ENCODE measurements around the gene RAB11FIP5. TPM values are rescaled to one million over a fixed set of nuclear protein-coding genes. Genes with fewer than 3 reads are reported as not detected.

The RAB11FIP5 gene
- total RNA-seq, 1 donor from 2014 or later, result 10.7 TPM

DNA sequence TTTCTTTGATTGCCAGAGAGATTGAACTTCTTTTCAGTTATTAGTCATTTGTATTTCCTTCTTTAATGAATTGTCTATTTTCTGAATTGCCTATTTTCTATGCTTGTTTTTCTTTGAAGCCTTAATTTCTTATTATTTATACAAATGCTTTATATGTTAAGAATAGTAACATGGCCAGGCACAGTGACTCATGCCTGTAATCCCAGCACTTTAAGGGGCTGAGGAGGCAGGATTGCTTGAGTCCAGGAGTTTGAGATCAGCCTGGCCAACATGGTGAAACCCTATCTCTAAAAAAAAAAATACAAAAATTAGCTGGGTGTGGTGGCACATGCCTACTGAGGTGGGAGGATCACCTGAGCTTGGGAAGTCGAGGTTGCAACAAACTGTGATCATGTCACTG, 4.7 kb upstream of the RAB11FIP5 start:
- Mint-ChIP-seq H3K4me1 (ENCODE audit: low read depth) (no peaks in the 10 kb centered on the region), H3K36me3 (ENCODE audit: low read depth) (no peaks in the 10 kb centered on the region), H3K27ac (no peak overlapping the region), H3K27me3 (ENCODE audit: low read depth) (peaks cover 26% of the 10 kb centered on the region), H3K4me3 (ENCODE audit: low read depth) (no peak overlapping the region), H3K9me3 (no peaks in the 10 kb centered on the region)
- intact Hi-C loops (cut with micrococcal nuclease), result no loop called here
- DNase-seq (ENCODE audit: low spot score), result no peak

GRCh38 chr2:73116182-73116960, 3.6 kb upstream of the RAB11FIP5 start:
- Mint-ChIP-seq H3K27ac (no peak overlapping the region), H3K4me3 (ENCODE audit: low read depth) (no peak overlapping the region), H3K4me1 (ENCODE audit: low read depth) (peaks cover 8% of the 10 kb centered on the region), H3K27me3 (ENCODE audit: low read depth) (peaks cover 27% of the 10 kb centered on the region), H3K9me3 (no peaks in the 10 kb centered on the region), H3K36me3 (ENCODE audit: low read depth) (no peaks in the 10 kb centered on the region)
- intact Hi-C loops (cut with micrococcal nuclease), result no loop called here
- DNase-seq (ENCODE audit: low spot score), result no peak

- intact Hi-C loops (cut with micrococcal nuclease), result no loop called here
- H3K27ac Mint-ChIP-seq, result no peak overlapping the region
- no peak for DNase-seq (ENCODE audit: low spot score)
Observed at GRCh38 chr2:73114273-73114867, 1.6 kb upstream of the RAB11FIP5 start.

GRCh38 chr2:73112026-73112912, 479 bp downstream of the RAB11FIP5 start:
- H3K27me3 Mint-ChIP-seq (ENCODE audit: low read depth), result peaks cover 20% of the 10 kb centered on the region
- DNase-seq (ENCODE audit: low spot score), result peak; percentile 18
- intact Hi-C loops (cut with micrococcal nuclease), result loop anchor here (2.0 kb wide), 1 partner anchor 41 kb away; the partner anchor contains the start of gene SFXN5
- H3K36me3 Mint-ChIP-seq (ENCODE audit: low read depth), result no peaks in the 10 kb centered on the region
- H3K9me3 Mint-ChIP-seq, result no peaks in the 10 kb centered on the region
- peaks cover 22% of the 10 kb centered on the region for H3K4me1 Mint-ChIP-seq (ENCODE audit: low read depth)
- H3K27ac Mint-ChIP-seq, result peak overlapping the region; percentile 46
- peak overlapping the region; percentile 83 for H3K4me3 Mint-ChIP-seq (ENCODE audit: low read depth)

More at GRCh38 chr2:73114273-73114867, 1.6 kb upstream of the RAB11FIP5 start:
- Mint-ChIP-seq H3K36me3 (ENCODE audit: low read depth) (no peaks in the 10 kb centered on the region), H3K4me3 (ENCODE audit: low read depth) (peak overlapping the region; percentile 56), H3K9me3 (no peaks in the 10 kb centered on the region), H3K4me1 (ENCODE audit: low read depth) (peaks cover 19% of the 10 kb centered on the region), H3K27me3 (ENCODE audit: low read depth) (peaks cover 23% of the 10 kb centered on the region)

DNA sequence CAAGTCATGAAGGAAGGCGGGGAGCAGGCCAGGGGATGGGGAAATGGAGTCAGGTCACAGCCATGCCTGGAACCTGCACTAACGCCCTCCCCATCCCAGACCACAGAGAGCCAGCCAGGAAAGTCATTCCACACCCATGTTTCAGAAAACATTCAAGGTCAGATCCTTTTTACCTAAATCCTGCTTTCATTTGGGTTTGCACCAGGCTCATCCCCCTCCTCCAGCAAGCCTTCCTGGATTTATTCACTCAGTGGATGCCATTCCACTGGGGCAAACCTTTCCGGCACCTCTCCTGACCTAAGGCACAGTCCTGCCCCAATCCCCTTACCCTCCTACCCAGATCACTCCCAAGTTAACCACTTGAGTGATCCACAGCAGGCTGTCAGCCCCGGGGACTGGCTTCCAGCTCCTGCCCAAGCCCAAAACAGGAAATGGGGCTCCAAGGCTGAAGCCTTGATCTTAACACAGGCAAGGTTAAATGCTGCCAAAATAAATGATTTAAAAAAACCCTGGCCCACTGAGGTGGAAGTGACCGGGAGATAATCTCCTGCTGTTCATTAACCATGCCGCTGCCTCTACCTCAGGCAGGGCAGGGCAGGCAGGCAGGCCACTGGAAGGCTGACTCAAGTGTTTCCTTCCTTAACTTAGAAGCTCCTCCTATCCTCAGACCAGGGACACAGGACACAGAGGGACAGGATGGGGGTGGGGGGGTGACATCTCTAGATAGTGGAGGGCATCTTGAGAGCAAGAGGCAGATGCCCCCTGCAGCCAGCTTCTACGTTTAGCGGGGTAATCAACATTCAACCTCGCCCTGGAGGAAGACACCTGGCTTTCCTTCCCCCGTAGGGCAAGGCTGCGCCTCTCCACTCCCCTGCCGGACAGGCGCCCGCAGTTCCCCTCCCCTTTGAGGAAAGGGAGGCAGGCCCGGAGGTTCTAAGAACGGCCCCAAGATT, 1.4 kb downstream of the RAB11FIP5 start:
- Mint-ChIP-seq H3K4me3 (ENCODE audit: low read depth) (peak overlapping the region; percentile 83), H3K27ac (peak overlapping the region; percentile 46), H3K9me3 (no peaks in the 10 kb centered on the region), H3K27me3 (ENCODE audit: low read depth) (peaks cover 16% of the 10 kb centered on the region), H3K36me3 (ENCODE audit: low read depth) (no peaks in the 10 kb centered on the region), H3K4me1 (ENCODE audit: low read depth) (peaks cover 28% of the 10 kb centered on the region)
- no peak for DNase-seq (ENCODE audit: low spot score)
- intact Hi-C loops (cut with micrococcal nuclease), result loop anchor here (2.0 kb wide), 1 partner anchor 41 kb away; the partner anchor contains the start of gene SFXN5

DNA sequence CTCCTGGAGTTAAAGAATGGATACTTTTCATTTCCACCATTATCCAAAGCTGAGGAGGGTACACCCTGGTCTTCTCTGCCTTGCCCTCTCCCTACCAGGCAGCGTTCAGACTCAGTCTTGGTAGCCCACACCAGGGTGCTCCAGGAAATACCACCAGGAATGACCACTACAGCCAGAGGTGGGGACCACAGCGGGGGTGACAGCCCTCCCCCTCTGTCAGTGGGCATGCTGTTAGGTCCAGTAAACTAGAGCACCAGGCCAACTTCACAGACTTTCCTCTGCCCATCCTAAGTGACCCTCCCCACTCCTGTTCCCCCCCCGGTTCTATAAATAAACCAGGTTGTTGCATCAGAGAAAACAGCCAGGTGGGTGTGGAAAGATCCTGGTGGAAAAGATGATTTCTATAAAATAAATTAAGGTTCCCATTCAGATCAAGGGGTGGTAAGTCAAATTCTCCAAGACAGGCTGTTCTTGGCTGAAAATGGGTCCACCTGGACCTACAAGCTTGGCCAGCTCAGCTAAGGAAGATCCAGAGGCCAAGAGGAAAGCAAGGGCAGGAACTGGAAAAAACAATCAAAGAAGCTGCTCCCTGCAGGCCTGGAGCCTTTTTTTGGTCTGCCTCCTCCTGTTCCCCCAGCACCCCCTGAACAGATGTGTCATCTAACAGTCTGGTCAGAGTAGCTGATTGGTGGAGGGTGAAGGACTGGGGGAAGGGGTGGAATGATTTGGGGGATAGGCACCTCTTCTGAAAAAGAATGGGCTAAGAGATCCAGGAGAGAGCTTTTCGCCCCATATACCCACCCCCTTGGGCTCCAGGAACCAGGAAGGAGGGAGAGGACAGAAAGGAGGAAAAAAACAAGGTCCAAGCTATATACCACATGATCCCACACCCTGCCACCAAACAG, 2.3 kb downstream of the RAB11FIP5 start:
- no peaks in the 10 kb centered on the region for H3K9me3 Mint-ChIP-seq

GRCh38 chr2:73109431-73110167, 3.1 kb downstream of the RAB11FIP5 start:
- Mint-ChIP-seq H3K27ac (no peak overlapping the region), H3K27me3 (ENCODE audit: low read depth) (peaks cover 11% of the 10 kb centered on the region), H3K36me3 (ENCODE audit: low read depth) (no peaks in the 10 kb centered on the region), H3K9me3 (no peaks in the 10 kb centered on the region), H3K4me3 (ENCODE audit: low read depth) (no peak overlapping the region), H3K4me1 (ENCODE audit: low read depth) (peaks cover 28% of the 10 kb centered on the region)
- intact Hi-C loops (cut with micrococcal nuclease), result no loop called here
- DNase-seq (ENCODE audit: low spot score), result no peak

More for the DNA sequence above, 2.3 kb downstream of the RAB11FIP5 start:
- DNase-seq (ENCODE audit: low spot score), result no peak
- H3K27me3 Mint-ChIP-seq (ENCODE audit: low read depth), result peaks cover 13% of the 10 kb centered on the region
- intact Hi-C loops (cut with micrococcal nuclease), result no loop called here
- no peaks in the 10 kb centered on the region for H3K36me3 Mint-ChIP-seq (ENCODE audit: low read depth)
- peaks cover 28% of the 10 kb centered on the region for H3K4me1 Mint-ChIP-seq (ENCODE audit: low read depth)
- H3K4me3 Mint-ChIP-seq (ENCODE audit: low read depth), result peak overlapping the region; percentile 83
- no peak overlapping the region for H3K27ac Mint-ChIP-seq

GRCh38 chr2:73107211-73107926, 5.4 kb downstream of the RAB11FIP5 start:
- Mint-ChIP-seq H3K27ac (no peak overlapping the region), H3K36me3 (ENCODE audit: low read depth) (no peaks in the 10 kb centered on the region), H3K9me3 (no peaks in the 10 kb centered on the region), H3K4me1 (ENCODE audit: low read depth) (peaks cover 40% of the 10 kb centered on the region), H3K27me3 (ENCODE audit: low read depth) (peaks cover 7% of the 10 kb centered on the region), H3K4me3 (ENCODE audit: low read depth) (no peak overlapping the region)
- intact Hi-C loops (cut with micrococcal nuclease), result no loop called here
- no peak for DNase-seq (ENCODE audit: low spot score)

- DNase-seq (ENCODE audit: low spot score), result no peak
- Mint-ChIP-seq H3K4me3 (ENCODE audit: low read depth) (no peak overlapping the region), H3K9me3 (no peaks in the 10 kb centered on the region), H3K27ac (no peak overlapping the region), H3K27me3 (ENCODE audit: low read depth) (peaks cover 4% of the 10 kb centered on the region), H3K36me3 (ENCODE audit: low read depth) (no peaks in the 10 kb centered on the region), H3K4me1 (ENCODE audit: low read depth) (peaks cover 38% of the 10 kb centered on the region)
- intact Hi-C loops (cut with micrococcal nuclease), result no loop called here
Observed at GRCh38 chr2:73106791-73107190, 6.0 kb downstream of the RAB11FIP5 start.

- H3K4me1 Mint-ChIP-seq (ENCODE audit: low read depth), result peaks cover 26% of the 10 kb centered on the region
Observed at GRCh38 chr2:73105511-73105971, 7.2 kb downstream of the RAB11FIP5 start.

More at GRCh38 chr2:73105511-73105971, 7.2 kb downstream of the RAB11FIP5 start:
- Mint-ChIP-seq H3K27me3 (ENCODE audit: low read depth) (no peaks in the 10 kb centered on the region), H3K9me3 (no peaks in the 10 kb centered on the region), H3K36me3 (ENCODE audit: low read depth) (no peaks in the 10 kb centered on the region), H3K27ac (no peak overlapping the region), H3K4me3 (ENCODE audit: low read depth) (no peak overlapping the region)
- DNase-seq (ENCODE audit: low spot score), result no peak
- intact Hi-C loops (cut with micrococcal nuclease), result no loop called here

All from activated T-helper 2 cell treated with anti-CD3 and anti-CD28 coated beads, Interferon-gamma antibody, Interleukin-2, Interleukin-4, amounts not matched to agents 10 μg/mL and 5 μg/mL and 100 μg/mL, durations not matched to agents 14 hours and 24 hours and 36 hours (primary cell).